Hepatocyte (in vitro differentiated cells): ENCODE data around the gene FAH. TPM values are rescaled to one million over a fixed set of nuclear protein-coding genes. Genes with fewer than 3 reads are reported as not detected.

Experiments used
- DNase-seq: peaks from one replicate; pipeline ENCODE4 v3.0.0-alpha.2; 2016; ENCODE audit warnings: low spot score
- H2AFZ ChIP-seq: fragments of 200-600 bp; sonication (generic); 2 replicates; pipeline ENCODE4 v1.6.0; 2016; ENCODE audit warnings: antibody characterized with exemption, mild to moderate bottlenecking
- H3K27ac ChIP-seq: fragments of 200-600 bp; sonication (generic); 2 replicates; pipeline ENCODE4 v1.5.1; 2016; ENCODE audit warnings: mild to moderate bottlenecking
- H3K27me3 ChIP-seq: fragments of 200-600 bp; sonication (generic); 2 replicates; pipeline ENCODE4 v1.6.1; 2016
- H3K36me3 ChIP-seq: fragments of 200-600 bp; sonication (generic); replicated peaks from 2 replicates; pipeline ENCODE4 v1.5.1; 2016; ENCODE audit warnings: low read depth; ENCODE audit not compliant: insufficient read depth
- H3K4me1 ChIP-seq: fragments of 200-600 bp; sonication (generic); 2 replicates; pipeline ENCODE4 v1.5.1; 2016; ENCODE audit warnings: mild to moderate bottlenecking, moderate library complexity; ENCODE audit not compliant: insufficient read depth
- H3K4me2 ChIP-seq: fragments of 200-600 bp; sonication (generic); 2 replicates; pipeline ENCODE4 v1.6.0; 2016
- H3K4me3 ChIP-seq: fragments of 200-600 bp; sonication (generic); 2 replicates; pipeline ENCODE4 v1.5.1; 2016; ENCODE audit warnings: mild to moderate bottlenecking
- H3K79me2 ChIP-seq: fragments of 200-600 bp; sonication (generic); 2 replicates; pipeline ENCODE4 v1.6.0; 2017; ENCODE audit warnings: mild to moderate bottlenecking
- H3K9me2 ChIP-seq: fragments of 200-600 bp; sonication (generic); replicated peaks from 2 replicates; pipeline ENCODE4 v1.6.0; 2017; ENCODE audit warnings: mild to moderate bottlenecking; ENCODE audit not compliant: insufficient read depth
- H3K9me3 ChIP-seq: fragments of 200-600 bp; sonication (generic); 2 replicates; pipeline ENCODE4 v1.5.1; 2016; ENCODE audit warnings: low read depth, mild to moderate bottlenecking
- H4K20me1 ChIP-seq: fragments of 200-600 bp; sonication (generic); 2 replicates; pipeline ENCODE4 v1.6.0; 2016; ENCODE audit warnings: mild to moderate bottlenecking; ENCODE audit not compliant: insufficient read depth, poor library complexity, severe bottlenecking
- EZH2 ChIP-seq: fragments of 200-600 bp; sonication (generic); IDR thresholded peaks from 2 replicates; pipeline ENCODE4 v1.6.1; 2016; ENCODE audit warnings: antibody characterized with exemption, mild to moderate bottlenecking, borderline replicate concordance
- EZH2phosphoT487 ChIP-seq: fragments of 200-600 bp; sonication (generic); IDR thresholded peaks from one replicate; pipeline ENCODE4 v1.6.1; 2018; ENCODE audit warnings: antibody characterized with exemption, mild to moderate bottlenecking, low read depth, moderate library complexity; ENCODE audit not compliant: unreplicated experiment, severe bottlenecking
- WGBS: methylation state at CpG from one replicate; pipeline ENCODE4 v1.1.6; 2016; ENCODE audit warnings: low lambda C conversion rate; ENCODE audit errors: missing lambda C conversion rate; 5-methylcytosine and 5-hydroxymethylcytosine counted together
- polyA plus RNA-seq: library from polyadenylated mRNA; unstranded; fragments of >200 nt; fragmentation: Nextera tagmentation; extraction: Ambion mirVana; gene quantifications from 2 replicates; pipeline ENCODE4 v1.2.1, GENCODE V29; 2016
- total RNA-seq: library from RNA; depleted of rRNA; stranded (reverse); fragments of >200 nt; gene quantifications from 2 replicates; pipeline ENCODE4 v1.2.3, GENCODE V29; 2014
- TF ChIP-seq, protein P1 (sequence below): fragments of 200-600 bp; sonication (generic); IDR thresholded peaks from 2 replicates; pipeline ENCODE4 v1.5.1; 2016; ENCODE audit warnings: antibody characterized with exemption, mild to moderate bottlenecking; ENCODE audit not compliant: poor library complexity

The FAH gene
- total and polyA plus RNA-seq, 2 experiments from 2014 or later, result 58.0 to 90.5 TPM

DNA sequence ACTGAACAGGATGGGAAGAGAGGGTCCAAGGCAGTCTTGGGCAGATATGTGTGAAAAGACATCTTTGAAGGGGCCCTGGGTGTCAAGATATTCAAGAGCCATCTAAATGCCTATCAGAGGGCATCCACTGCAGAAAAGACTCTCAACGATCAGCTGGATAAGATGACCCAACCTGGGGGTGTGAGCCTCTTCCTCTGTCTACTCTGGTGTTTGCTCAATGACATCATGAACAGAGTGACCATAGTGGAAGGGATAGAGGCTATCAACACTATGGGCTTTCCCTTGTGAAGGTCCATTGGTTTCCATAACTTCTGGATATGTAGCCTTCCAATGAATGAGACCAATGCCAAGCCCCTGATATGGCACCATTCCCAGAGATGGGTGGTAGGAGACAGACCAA is 42.1 kb downstream of the FAH start:
- H3K27me3 ChIP-seq, result no peaks in the 10 kb centered on the region
- no peaks in the 10 kb centered on the region for H3K79me2 ChIP-seq
- DNase-seq, result no peak
- no peaks in the 10 kb centered on the region for H3K36me3 ChIP-seq
- H4K20me1 ChIP-seq, result no peaks in the 10 kb centered on the region
- H3K9me3 ChIP-seq, result no peaks in the 10 kb centered on the region
- 81% methylated on average over 1 of the region's 1 CpG for WGBS
- H3K4me3 ChIP-seq, result no peak overlapping the region
- H3K9me2 ChIP-seq, result no peaks in the 10 kb centered on the region
- H2AFZ ChIP-seq, result no peak overlapping the region
- H3K4me2 ChIP-seq, result no peak overlapping the region
- H3K4me1 ChIP-seq, result peaks cover 14% of the 10 kb centered on the region
- H3K27ac ChIP-seq, result peak overlapping the region; percentile 5
- TF ChIP-seq EZH2phosphoT487 (no peak), EZH2 (no peak)
- TF ChIP-seq, protein P1, sequence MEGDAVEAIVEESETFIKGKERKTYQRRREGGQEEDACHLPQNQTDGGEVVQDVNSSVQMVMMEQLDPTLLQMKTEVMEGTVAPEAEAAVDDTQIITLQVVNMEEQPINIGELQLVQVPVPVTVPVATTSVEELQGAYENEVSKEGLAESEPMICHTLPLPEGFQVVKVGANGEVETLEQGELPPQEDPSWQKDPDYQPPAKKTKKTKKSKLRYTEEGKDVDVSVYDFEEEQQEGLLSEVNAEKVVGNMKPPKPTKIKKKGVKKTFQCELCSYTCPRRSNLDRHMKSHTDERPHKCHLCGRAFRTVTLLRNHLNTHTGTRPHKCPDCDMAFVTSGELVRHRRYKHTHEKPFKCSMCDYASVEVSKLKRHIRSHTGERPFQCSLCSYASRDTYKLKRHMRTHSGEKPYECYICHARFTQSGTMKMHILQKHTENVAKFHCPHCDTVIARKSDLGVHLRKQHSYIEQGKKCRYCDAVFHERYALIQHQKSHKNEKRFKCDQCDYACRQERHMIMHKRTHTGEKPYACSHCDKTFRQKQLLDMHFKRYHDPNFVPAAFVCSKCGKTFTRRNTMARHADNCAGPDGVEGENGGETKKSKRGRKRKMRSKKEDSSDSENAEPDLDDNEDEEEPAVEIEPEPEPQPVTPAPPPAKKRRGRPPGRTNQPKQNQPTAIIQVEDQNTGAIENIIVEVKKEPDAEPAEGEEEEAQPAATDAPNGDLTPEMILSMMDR, result no peak

DNA sequence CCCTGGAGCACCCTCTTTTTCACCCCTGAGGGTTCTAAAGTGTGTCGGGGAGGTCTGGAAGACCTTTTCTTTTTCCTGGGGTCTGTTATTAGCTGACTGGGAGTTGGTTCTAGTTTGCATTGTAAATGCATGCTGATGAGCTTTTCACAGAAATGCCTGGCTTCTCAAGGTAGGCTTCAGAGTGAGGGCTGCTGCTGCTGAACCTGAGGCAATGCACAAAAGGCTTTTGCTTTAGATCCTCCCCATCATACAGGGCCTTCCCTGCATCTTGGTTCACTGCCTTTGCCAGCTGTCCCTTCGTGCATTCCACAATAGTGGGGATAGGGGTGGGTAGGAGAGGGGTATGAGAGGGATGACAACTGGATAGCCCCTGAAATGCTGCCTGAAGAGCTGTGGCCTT is 46.6 kb downstream of the FAH start:
- WGBS, result 44% methylated on average over 2 of the region's 2 CpGs
- no peaks in the 10 kb centered on the region for H3K4me1 ChIP-seq
- no peaks in the 10 kb centered on the region for H3K79me2 ChIP-seq
- H3K4me3 ChIP-seq, result no peak overlapping the region
- H4K20me1 ChIP-seq, result no peaks in the 10 kb centered on the region
- H2AFZ ChIP-seq, result no peak overlapping the region
- DNase-seq, result no peak
- no peaks in the 10 kb centered on the region for H3K9me3 ChIP-seq
- no peaks in the 10 kb centered on the region for H3K36me3 ChIP-seq
- H3K9me2 ChIP-seq, result no peaks in the 10 kb centered on the region
- H3K27me3 ChIP-seq, result no peaks in the 10 kb centered on the region
- H3K4me2 ChIP-seq, result no peak overlapping the region
- TF ChIP-seq EZH2, result no peak
- no peak for TF ChIP-seq EZH2phosphoT487
- H3K27ac ChIP-seq, result no peak overlapping the region

DNA sequence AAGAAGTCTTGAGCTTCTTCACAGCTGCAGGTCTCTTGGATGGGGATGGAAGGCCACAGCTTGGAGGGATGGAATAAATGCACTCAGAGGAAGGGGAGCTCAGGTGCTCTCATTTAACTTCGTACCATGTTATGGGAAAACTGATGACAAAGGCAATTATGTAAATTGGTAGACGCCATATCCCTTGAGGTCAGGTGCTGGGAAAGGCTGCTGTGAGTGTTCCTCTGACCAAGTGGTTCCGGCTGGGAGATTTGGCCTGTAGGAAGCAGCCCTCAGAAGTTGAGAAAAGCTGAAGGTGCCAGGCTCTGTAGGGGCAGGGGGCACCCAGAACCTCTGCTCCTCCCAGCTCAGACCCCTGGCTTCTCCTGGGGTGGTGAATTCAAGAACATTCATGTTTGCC is 47.1 kb downstream of the FAH start:
- H3K79me2 ChIP-seq, result no peaks in the 10 kb centered on the region
- H3K4me1 ChIP-seq, result no peaks in the 10 kb centered on the region
- 96% methylated on average over 3 of the region's 3 CpGs for WGBS
- no peaks in the 10 kb centered on the region for H3K27me3 ChIP-seq
- H3K9me3 ChIP-seq, result no peaks in the 10 kb centered on the region
- H2AFZ ChIP-seq, result no peak overlapping the region
- H3K4me3 ChIP-seq, result no peak overlapping the region
- no peaks in the 10 kb centered on the region for H3K9me2 ChIP-seq
- no peak for DNase-seq
- TF ChIP-seq EZH2phosphoT487 (no peak), EZH2 (no peak)
- TF ChIP-seq, protein P1, result no peak
- no peaks in the 10 kb centered on the region for H3K36me3 ChIP-seq
- no peaks in the 10 kb centered on the region for H4K20me1 ChIP-seq
- no peak overlapping the region for H3K27ac ChIP-seq
- no peak overlapping the region for H3K4me2 ChIP-seq

DNA sequence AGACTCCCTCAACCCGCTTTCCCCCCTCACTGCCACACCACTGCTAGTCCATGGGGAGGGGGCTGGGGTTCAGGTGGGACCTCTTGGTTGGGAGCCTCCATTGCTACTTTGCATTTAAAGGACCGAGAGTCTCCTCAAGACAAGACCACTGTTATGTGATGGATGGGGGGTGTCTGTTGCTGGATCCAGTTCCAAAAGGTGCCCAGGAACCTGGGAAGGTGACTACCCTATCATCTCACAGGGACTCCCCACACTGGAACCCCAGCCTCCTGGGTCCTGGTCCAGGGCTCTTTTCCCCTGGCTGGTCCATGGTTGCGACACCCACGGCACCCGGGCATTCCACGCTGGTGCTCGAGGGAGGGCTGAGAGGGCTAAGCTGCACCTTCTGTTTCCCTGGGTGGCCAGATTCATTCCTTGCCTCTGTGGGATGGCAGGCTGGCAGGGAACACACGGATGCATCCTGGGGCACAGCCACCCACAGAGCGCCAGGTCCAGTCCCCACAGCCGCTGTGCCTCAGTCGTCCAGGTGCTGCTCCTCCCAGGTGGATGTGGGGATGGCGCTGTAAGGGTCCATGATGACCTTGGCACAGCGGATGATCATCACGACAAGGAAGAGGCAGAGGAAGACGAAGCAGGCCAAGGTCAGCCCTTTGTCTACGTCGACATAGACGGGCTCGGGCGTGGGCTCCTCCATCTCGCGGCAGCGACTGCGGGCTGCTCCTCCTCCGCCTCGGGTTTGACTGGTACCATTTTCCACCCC is 48.6 kb downstream of the FAH start:
- WGBS, result 94% methylated on average over 25 of the region's 26 CpGs
- DNase-seq, result no peak

More for the DNA sequence above, 48.6 kb downstream of the FAH start:
- Histone ChIP-seq H3K9me2 (no peaks in the 10 kb centered on the region), H3K79me2 (no peaks in the 10 kb centered on the region), H3K36me3 (no peaks in the 10 kb centered on the region), H3K4me3 (no peak overlapping the region), H3K4me2 (no peak overlapping the region), H3K27me3 (no peaks in the 10 kb centered on the region), H3K4me1 (no peaks in the 10 kb centered on the region), H3K27ac (no peak overlapping the region), H2AFZ (no peak overlapping the region), H3K9me3 (no peaks in the 10 kb centered on the region), H4K20me1 (no peaks in the 10 kb centered on the region)
- TF ChIP-seq EZH2 (no peak), EZH2phosphoT487 (no peak)
- TF ChIP-seq, protein P1, result no peak
